ENCODE results near the gene FOXC2. TPM values are rescaled to one million over a fixed set of nuclear protein-coding genes. Genes with fewer than 3 reads are reported as not detected.

The FOXC2 gene
- polyA plus RNA-seq, 3 donors = not detected

DNA sequence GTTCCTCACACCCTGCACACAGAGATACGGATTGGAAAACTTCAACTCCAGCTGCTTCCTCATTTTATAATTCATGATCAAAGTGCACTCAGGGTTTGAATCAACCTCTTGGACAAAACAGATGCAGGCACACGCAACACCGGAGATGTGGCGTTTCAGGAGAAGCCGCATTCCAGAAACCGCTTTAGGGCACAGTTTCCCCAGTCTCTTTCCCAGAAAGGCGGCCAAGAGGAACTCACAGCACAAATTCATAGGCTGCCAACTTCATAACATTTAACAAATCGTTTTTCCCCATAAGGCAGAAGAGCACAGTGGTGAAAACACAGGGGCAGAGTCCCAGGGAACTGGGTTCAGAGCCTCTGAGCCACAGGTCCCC, 20.0 kb upstream of the FOXC2 start:
- no peak for DNase-seq
- Mint-ChIP-seq H3K4me3 (no peak overlapping the region), H3K4me1 (no peaks in the 10 kb centered on the region), H3K36me3 (peaks cover 79 to 83% of the 10 kb centered on the region in 2 donors), H3K9me3 (no peaks in the 10 kb centered on the region), H3K27me3 (ENCODE audit: low read depth in 3 of 3) (peaks cover 0 to 2% (median 0%) of the 10 kb centered on the region in 3 donors), H3K27ac (no peak overlapping the region)
- no peak overlapping the region for H3K4me3 ChIP-seq (replicated peaks in 1 of 3; ENCODE audit: low read depth in 2 of 3, low read length in 3 of 3)
- H3K9me3 ChIP-seq (replicated peaks in 1 of 2; ENCODE audit: control insufficient read depth in 1 of 2, insufficient read depth in 1 of 2, low read length in 2 of 2) = no peaks in the 10 kb centered on the region
- no peaks in the 10 kb centered on the region for H3K79me2 ChIP-seq (ENCODE audit: insufficient read depth, low read length)
- peaks cover 63 to 99% of the 10 kb centered on the region in 2 donors for H3K36me3 ChIP-seq (replicated peaks in 1 of 2; ENCODE audit: control insufficient read depth in 1 of 2, insufficient read depth in 2 of 2, low read length in 2 of 2)
- no peak overlapping the region for H3K9ac ChIP-seq (ENCODE audit: insufficient read depth, low read length, poor library complexity, severe bottlenecking)
- TF ChIP-seq, protein P1, sequence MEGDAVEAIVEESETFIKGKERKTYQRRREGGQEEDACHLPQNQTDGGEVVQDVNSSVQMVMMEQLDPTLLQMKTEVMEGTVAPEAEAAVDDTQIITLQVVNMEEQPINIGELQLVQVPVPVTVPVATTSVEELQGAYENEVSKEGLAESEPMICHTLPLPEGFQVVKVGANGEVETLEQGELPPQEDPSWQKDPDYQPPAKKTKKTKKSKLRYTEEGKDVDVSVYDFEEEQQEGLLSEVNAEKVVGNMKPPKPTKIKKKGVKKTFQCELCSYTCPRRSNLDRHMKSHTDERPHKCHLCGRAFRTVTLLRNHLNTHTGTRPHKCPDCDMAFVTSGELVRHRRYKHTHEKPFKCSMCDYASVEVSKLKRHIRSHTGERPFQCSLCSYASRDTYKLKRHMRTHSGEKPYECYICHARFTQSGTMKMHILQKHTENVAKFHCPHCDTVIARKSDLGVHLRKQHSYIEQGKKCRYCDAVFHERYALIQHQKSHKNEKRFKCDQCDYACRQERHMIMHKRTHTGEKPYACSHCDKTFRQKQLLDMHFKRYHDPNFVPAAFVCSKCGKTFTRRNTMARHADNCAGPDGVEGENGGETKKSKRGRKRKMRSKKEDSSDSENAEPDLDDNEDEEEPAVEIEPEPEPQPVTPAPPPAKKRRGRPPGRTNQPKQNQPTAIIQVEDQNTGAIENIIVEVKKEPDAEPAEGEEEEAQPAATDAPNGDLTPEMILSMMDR (IDR thresholded peaks at IDR 0.05) = no peak
- H2AFZ ChIP-seq (ENCODE audit: insufficient read depth, low read depth, low read length, poor library complexity, severe bottlenecking) = no peak overlapping the region
- WGBS (ENCODE audit: insufficient coverage) = 92% methylated on average over 7 of the region's 8 CpGs
- no peaks in the 10 kb centered on the region for H3K4me1 ChIP-seq (ENCODE audit: control insufficient read depth in 1 of 2, insufficient read depth in 2 of 2, low read length in 2 of 2)
- H3K27ac ChIP-seq (ENCODE audit: low read depth in 1 of 2, low read length in 2 of 2) = no peak overlapping the region
- no peaks in the 10 kb centered on the region for H4K20me1 ChIP-seq (ENCODE audit: insufficient read depth, low read length)
- intact Hi-C loops (cut with micrococcal nuclease) = no loop called here
- H3K27me3 ChIP-seq (ENCODE audit: control insufficient read depth in 2 of 2, insufficient read depth in 2 of 2, low read length in 2 of 2) = no peaks in the 10 kb centered on the region
- H3K4me2 ChIP-seq (replicated peaks; ENCODE audit: extremely low read depth, low read length, poor library complexity, severe bottlenecking) = no peak overlapping the region

- Histone ChIP-seq H3K36me3 (replicated peaks in 1 of 2; ENCODE audit: control insufficient read depth in 1 of 2, insufficient read depth in 2 of 2, low read length in 2 of 2) (peaks cover 60 to 99% of the 10 kb centered on the region in 2 donors), H2AFZ (ENCODE audit: insufficient read depth, low read depth, low read length, poor library complexity, severe bottlenecking) (no peak overlapping the region), H3K79me2 (ENCODE audit: insufficient read depth, low read length) (no peaks in the 10 kb centered on the region), H3K4me2 (replicated peaks; ENCODE audit: extremely low read depth, low read length, poor library complexity, severe bottlenecking) (no peak overlapping the region), H3K9ac (ENCODE audit: insufficient read depth, low read length, poor library complexity, severe bottlenecking) (no peak overlapping the region), H3K27me3 (ENCODE audit: control insufficient read depth in 2 of 2, insufficient read depth in 2 of 2, low read length in 2 of 2) (no peaks in the 10 kb centered on the region), H4K20me1 (ENCODE audit: insufficient read depth, low read length) (no peaks in the 10 kb centered on the region), H3K9me3 (replicated peaks in 1 of 2; ENCODE audit: control insufficient read depth in 1 of 2, insufficient read depth in 1 of 2, low read length in 2 of 2) (no peaks in the 10 kb centered on the region), H3K4me1 (ENCODE audit: control insufficient read depth in 1 of 2, insufficient read depth in 2 of 2, low read length in 2 of 2) (no peaks in the 10 kb centered on the region), H3K4me3 (replicated peaks in 1 of 3; ENCODE audit: low read depth in 2 of 3, low read length in 3 of 3) (no peak overlapping the region), H3K27ac (ENCODE audit: low read depth in 1 of 2, low read length in 2 of 2) (no peak overlapping the region)
- Mint-ChIP-seq H3K36me3 (peaks cover 79 to 81% of the 10 kb centered on the region in 2 donors), H3K27ac (no peak overlapping the region), H3K9me3 (no peaks in the 10 kb centered on the region), H3K4me1 (no peaks in the 10 kb centered on the region), H3K4me3 (no peak overlapping the region), H3K27me3 (ENCODE audit: low read depth in 3 of 3) (peaks cover 0 to 2% (median 0%) of the 10 kb centered on the region in 3 donors)
- intact Hi-C loops (cut with micrococcal nuclease) = no loop called here
- no peak for DNase-seq
- WGBS (ENCODE audit: insufficient coverage) = 96% methylated on average over 9 of the region's 11 CpGs
- TF ChIP-seq, protein P1 (IDR thresholded peaks at IDR 0.05) = no peak
Observed at GRCh38 chr16:86547286-86547685, 19.3 kb upstream of the FOXC2 start.

Measured in CD14-positive monocyte (primary cell).